Type B pancreatic cell (in vitro differentiated cells): ENCODE measurements around the gene LAD1. TPM values are rescaled to one million over a fixed set of nuclear protein-coding genes. Genes with fewer than 3 reads are reported as not detected.

Experiments used
- DNase-seq: peaks from one replicate; pipeline ENCODE4 v3.0.0; 2021; ENCODE audit warnings: mixed read lengths; ENCODE audit not compliant: unreplicated experiment; ENCODE audit errors: extremely low spot score
- H3K27ac Mint-ChIP-seq: 2 replicates; pipeline ENCODE4 v1.8.0; 2021; ENCODE audit warnings: mild to moderate bottlenecking, mixed read lengths
- H3K27me3 Mint-ChIP-seq: 2 replicates; pipeline ENCODE4 v1.8.0; 2021; ENCODE audit warnings: mixed read lengths
- H3K36me3 Mint-ChIP-seq: 2 replicates; pipeline ENCODE4 v1.8.0; 2021; ENCODE audit warnings: mixed read lengths
- H3K4me1 Mint-ChIP-seq: one replicate; pipeline ENCODE4 v1.8.0; 2021; ENCODE audit warnings: mixed read lengths; ENCODE audit not compliant: unreplicated experiment
- H3K4me3 Mint-ChIP-seq: 2 replicates; pipeline ENCODE4 v1.8.0; 2021; ENCODE audit warnings: mild to moderate bottlenecking, mixed read lengths
- H3K9me3 Mint-ChIP-seq: 2 replicates; pipeline ENCODE4 v1.8.0; 2021; ENCODE audit warnings: mixed read lengths
- CTCF ChIP-seq: fragments of 200-600 bp; sonication (generic); conservative IDR thresholded peaks from 2 replicates; pipeline ENCODE4 v1.5.0; 2021; ENCODE audit warnings: antibody characterized with exemption, mild to moderate bottlenecking
- total RNA-seq: library from RNA; stranded (reverse); gene quantifications from 2 replicates; pipeline ENCODE4 v1.2.1, GENCODE V29; 2021; ENCODE audit warnings: low replicate concordance

Gene LAD1
- total RNA-seq, 1 donor from 2014 or later, result 41.2 TPM

- peak overlapping the region; percentile 35 for H3K4me3 Mint-ChIP-seq
- DNase-seq, result no peak
- H3K27ac Mint-ChIP-seq, result peak overlapping the region; percentile 37
- peaks cover 38% of the 10 kb centered on the region for H3K4me1 Mint-ChIP-seq
- H3K9me3 Mint-ChIP-seq, result no peaks in the 10 kb centered on the region
- H3K27me3 Mint-ChIP-seq, result peaks cover 6% of the 10 kb centered on the region
- H3K36me3 Mint-ChIP-seq, result peaks cover 8% of the 10 kb centered on the region
- TF ChIP-seq CTCF, result no peak
Measured at GRCh38 chr1:201378804-201379203, 20.3 kb downstream of the LAD1 start.

- Mint-ChIP-seq H3K27me3 (peaks cover 7% of the 10 kb centered on the region), H3K4me1 (peaks cover 33% of the 10 kb centered on the region), H3K4me3 (peak within 1 kb of the TSS; percentile 70), H3K9me3 (no peaks in the 10 kb centered on the region), H3K27ac (peak within 1 kb of the TSS; percentile 80), H3K36me3 (peaks cover 4% of the 10 kb centered on the region)
- no peak for TF ChIP-seq CTCF
- DNase-seq, result no peak
Measured at GRCh38 chr1:201377611-201378092, 21.5 kb downstream of the LAD1 start, which contains the start of gene TNNT2. TNNT2 (minus strand) TSS chr1:201377680; CDS start chr1:201373254, 4,426 bp downstream.

GRCh38 chr1:201376464-201377374 is 22.4 kb downstream of the LAD1 start:
- peak overlapping the region; percentile 72 for H3K4me3 Mint-ChIP-seq
- H3K4me1 Mint-ChIP-seq, result peaks cover 40% of the 10 kb centered on the region

GRCh38 chr1:201376107-201376463 is 23.0 kb downstream of the LAD1 start:
- no peaks in the 10 kb centered on the region for H3K9me3 Mint-ChIP-seq
- no peak for TF ChIP-seq CTCF
- peak overlapping the region; percentile 80 for H3K27ac Mint-ChIP-seq
- H3K27me3 Mint-ChIP-seq, result peaks cover 14% of the 10 kb centered on the region
- peak overlapping the region; percentile 72 for H3K4me3 Mint-ChIP-seq
- H3K4me1 Mint-ChIP-seq, result peaks cover 33% of the 10 kb centered on the region
- no peak for DNase-seq
- peaks cover 2% of the 10 kb centered on the region for H3K36me3 Mint-ChIP-seq

More at GRCh38 chr1:201376464-201377374, 22.4 kb downstream of the LAD1 start:
- Mint-ChIP-seq H3K27me3 (peaks cover 14% of the 10 kb centered on the region), H3K9me3 (no peaks in the 10 kb centered on the region), H3K27ac (peak overlapping the region; percentile 80), H3K36me3 (peaks cover 4% of the 10 kb centered on the region)
- no peak for DNase-seq
- TF ChIP-seq CTCF, result peak; percentile 77

- H3K4me3 Mint-ChIP-seq, result no peak overlapping the region
- no peaks in the 10 kb centered on the region for H3K36me3 Mint-ChIP-seq
- H3K9me3 Mint-ChIP-seq, result no peaks in the 10 kb centered on the region
- no peak for DNase-seq
- H3K27me3 Mint-ChIP-seq, result peaks cover 18% of the 10 kb centered on the region
- no peak overlapping the region for H3K27ac Mint-ChIP-seq
- peaks cover 31% of the 10 kb centered on the region for H3K4me1 Mint-ChIP-seq
- TF ChIP-seq CTCF, result no peak
Measured at GRCh38 chr1:201375169-201375568, 24.0 kb downstream of the LAD1 start.
